GM12875 (cell line): ENCODE data around the gene LGI4.

ENCODE experiments used
- H3K4me3 ChIP-seq: one replicate; pipeline ENCODE4 v1.5.1; 2011; ENCODE audit warnings: low read depth, low read length, control low read depth
- TF ChIP-seq, protein P1 (sequence below): IDR thresholded peaks from 2 replicates; pipeline ENCODE4 v1.5.1; 2011; ENCODE audit warnings: low read depth, mild to moderate bottlenecking, control low read depth, inconsistent platforms, low read length, moderate library complexity, borderline replicate concordance; ENCODE audit not compliant: insufficient read depth

Gene LGI4

DNA sequence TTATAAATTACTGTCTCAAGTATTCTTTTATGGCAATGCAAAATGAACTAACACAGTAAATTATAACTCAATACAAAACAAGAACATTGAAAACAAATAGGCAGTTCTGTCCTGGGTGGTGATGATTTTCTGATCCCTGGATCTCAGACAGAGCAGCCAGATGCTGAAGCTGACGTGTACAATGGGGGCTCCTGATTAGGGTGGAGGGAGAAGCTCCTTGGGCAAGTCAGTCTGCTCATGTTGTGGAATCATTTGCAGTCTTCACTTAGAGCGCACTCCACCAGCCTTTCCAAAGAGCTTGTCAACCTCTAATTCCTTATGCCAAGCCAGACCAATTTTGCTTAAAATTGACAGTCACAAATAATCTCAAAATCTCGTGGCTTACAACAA is 41.3 kb upstream of the LGI4 start:
- TF ChIP-seq, protein P1, sequence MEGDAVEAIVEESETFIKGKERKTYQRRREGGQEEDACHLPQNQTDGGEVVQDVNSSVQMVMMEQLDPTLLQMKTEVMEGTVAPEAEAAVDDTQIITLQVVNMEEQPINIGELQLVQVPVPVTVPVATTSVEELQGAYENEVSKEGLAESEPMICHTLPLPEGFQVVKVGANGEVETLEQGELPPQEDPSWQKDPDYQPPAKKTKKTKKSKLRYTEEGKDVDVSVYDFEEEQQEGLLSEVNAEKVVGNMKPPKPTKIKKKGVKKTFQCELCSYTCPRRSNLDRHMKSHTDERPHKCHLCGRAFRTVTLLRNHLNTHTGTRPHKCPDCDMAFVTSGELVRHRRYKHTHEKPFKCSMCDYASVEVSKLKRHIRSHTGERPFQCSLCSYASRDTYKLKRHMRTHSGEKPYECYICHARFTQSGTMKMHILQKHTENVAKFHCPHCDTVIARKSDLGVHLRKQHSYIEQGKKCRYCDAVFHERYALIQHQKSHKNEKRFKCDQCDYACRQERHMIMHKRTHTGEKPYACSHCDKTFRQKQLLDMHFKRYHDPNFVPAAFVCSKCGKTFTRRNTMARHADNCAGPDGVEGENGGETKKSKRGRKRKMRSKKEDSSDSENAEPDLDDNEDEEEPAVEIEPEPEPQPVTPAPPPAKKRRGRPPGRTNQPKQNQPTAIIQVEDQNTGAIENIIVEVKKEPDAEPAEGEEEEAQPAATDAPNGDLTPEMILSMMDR: no peak
- H3K4me3 ChIP-seq: no peak overlapping the region

DNA sequence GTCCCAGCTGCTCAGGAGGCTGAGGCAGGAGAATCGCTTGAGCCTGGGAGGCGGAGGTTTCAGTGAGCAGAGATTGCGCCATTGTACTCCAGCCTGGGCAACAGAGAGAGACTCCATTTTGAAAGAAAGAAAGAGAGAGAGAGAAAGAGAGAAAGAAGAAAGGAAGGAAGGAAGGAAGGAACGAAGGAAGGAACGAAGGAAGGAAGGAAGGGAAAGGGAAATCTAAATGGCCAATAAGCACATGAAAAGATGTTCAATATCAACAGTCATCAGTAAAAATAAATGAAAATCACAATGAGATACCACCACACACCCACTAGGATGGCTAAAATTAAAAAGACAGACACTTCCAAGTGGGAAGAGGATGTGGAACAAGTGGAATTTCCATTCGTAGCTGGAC is 39.4 kb upstream of the LGI4 start:
- TF ChIP-seq, protein P1: no peak
- H3K4me3 ChIP-seq: no peak overlapping the region

DNA sequence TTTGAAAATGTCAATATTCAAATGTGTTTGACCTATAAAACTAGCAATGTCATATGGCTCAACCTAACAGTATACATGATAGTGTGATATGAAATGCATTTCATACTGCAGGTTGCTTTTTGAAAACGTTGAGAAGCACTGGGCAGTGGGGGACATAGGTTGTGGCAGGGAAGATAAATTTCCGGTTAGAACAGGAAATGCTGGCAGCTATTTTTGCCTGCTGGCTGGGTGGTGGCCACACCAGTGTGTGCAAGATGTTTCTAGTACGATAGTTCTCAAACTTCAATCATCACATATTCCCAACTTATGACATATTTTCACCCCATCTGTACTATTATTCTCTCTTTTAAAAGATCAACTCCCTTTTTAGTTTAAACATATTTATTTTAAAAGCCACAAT is 36.9 kb upstream of the LGI4 start:
- TF ChIP-seq, protein P1: no peak
- no peak overlapping the region for H3K4me3 ChIP-seq

DNA sequence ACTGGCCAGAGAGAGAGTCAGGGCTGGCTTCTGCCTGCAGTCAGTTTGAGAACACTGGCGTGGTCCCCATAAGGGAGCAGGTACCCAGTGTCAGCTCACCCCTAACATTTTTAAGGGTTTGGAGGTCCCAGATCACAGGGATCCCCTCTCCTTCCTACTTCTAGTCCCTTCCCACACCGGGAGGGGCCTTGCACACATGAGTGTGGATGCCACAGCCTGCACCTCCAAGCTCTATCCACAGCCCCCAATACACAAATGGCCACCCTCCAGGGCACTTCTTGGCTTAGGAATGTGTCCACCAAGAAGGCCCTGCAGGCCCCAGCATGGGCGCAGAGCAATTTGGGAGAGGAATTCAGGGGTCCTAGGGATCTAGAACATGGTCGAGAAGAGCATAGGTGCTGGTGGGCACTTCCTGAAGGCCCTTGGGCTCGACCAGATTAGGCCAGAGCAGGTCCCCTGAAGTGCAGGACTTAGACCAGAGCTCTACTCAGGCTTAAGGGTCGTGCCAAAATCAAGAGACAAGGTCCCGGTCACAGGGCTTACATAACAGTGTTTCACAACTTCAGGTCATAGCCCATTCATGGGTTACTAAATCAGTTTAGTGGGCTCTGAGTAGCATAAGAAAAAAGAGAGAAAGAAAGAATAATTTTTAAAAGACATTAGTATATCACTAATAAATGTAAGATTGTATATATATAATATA is 35.7 kb upstream of the LGI4 start:
- H3K4me3 ChIP-seq: no peak overlapping the region
- TF ChIP-seq, protein P1: no peak

DNA sequence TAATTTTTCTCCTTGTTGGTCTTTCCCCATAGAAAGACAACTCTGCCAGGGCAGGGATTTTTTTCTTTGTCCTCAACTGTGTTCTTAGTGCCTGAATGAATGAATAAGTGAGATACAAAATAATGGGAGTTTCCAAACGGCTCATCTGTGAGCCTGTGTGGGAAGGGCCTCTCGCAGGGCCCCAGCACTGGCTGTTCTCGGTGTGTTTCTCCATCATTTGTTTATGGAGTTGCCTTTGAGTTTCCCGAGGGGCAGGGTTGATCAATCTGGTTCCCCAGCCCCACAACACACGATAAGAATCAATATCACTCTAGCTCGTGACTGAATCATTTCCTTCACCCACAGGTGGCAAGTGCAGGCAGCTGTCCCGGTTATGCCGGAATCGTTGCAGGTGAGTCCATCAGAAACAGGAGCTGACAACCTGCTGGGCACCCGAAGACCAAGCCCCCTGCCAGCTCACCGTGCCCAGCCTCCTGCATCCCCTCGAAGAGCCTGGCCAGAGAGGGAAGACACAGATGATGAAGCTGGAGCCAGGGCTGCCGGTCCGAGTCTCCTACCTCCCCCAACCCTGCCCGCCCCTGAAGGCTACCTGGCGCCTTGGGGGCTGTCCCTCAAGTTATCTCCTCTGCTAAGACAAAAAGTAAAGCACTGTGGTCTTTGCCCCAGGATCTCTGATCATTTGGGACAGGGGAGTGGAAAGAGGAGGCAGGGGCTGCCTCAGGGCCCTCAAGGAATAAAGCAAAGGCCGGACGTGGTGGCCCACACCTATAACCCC is 34.5 kb upstream of the LGI4 start:
- TF ChIP-seq, protein P1: no peak
- H3K4me3 ChIP-seq: no peak overlapping the region

DNA sequence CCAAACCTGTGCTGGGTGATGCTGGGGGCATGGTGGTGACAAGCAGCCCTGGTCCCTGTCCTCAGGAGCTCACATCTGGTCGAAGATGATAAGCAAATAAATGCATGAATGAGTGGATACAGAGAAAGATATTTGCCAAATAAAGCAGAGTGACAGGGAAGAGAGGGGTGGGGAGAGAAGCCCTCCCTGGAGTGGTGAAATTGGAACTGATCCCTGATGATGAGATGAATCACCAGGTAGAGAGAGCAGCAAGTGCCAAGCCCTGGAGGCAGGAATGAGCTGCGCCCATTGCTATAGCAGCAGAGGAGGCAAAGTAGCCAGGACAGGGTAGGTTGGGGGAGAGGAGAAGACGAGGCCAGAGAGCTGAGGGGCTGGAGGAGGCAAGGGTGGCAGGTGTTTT is 33.3 kb upstream of the LGI4 start:
- H3K4me3 ChIP-seq: no peak overlapping the region
- TF ChIP-seq, protein P1: no peak
